CD8-positive, alpha-beta memory T cell (primary cell): ENCODE measurements around the gene CPTP. TPM values are rescaled to one million over a fixed set of nuclear protein-coding genes. Genes with fewer than 3 reads are reported as not detected.

Source experiments
- CTCF ChIA-PET: fragments of 350-600 bp; sonication (Branson Sonifier 250); formaldehyde crosslinking; loops from one replicate; lab custom pipeline; 2021; ENCODE audit warnings: antibody characterized with exemption; lab: Charles Lee
- POLR2A ChIA-PET: fragments of 350-600 bp; sonication (Branson Sonifier 250); formaldehyde crosslinking; loops from one replicate; lab custom pipeline; 2021; ENCODE audit warnings: antibody characterized with exemption; lab: Charles Lee
- DNase-seq, 5 donors: peaks; one replicate each; pipeline versions ENCODE4 v3.0.0 to v3.0.0-alpha.2; 2020 to 2022; ENCODE audit warnings: mixed read lengths in 1 of 5
- H3K27ac ChIP-seq: one replicate; pipeline ENCODE4 v1.7.0; 2013; ENCODE audit warnings: low read depth, mild to moderate bottlenecking, low read length, moderate library complexity
- H3K27me3 ChIP-seq: 2 replicates; pipeline ENCODE4 v1.7.0; 2013; ENCODE audit warnings: low read length, mild to moderate bottlenecking; ENCODE audit not compliant: insufficient read depth, poor library complexity, severe bottlenecking
- H3K36me3 ChIP-seq: 2 replicates; pipeline ENCODE4 v1.7.0; 2013; ENCODE audit warnings: mild to moderate bottlenecking, low read length, moderate library complexity; ENCODE audit not compliant: insufficient read depth
- H3K4me1 ChIP-seq: 2 replicates; pipeline ENCODE4 v1.7.0; 2013; ENCODE audit warnings: mild to moderate bottlenecking, low read length, moderate library complexity; ENCODE audit not compliant: insufficient read depth
- H3K4me3 ChIP-seq: 2 replicates; pipeline ENCODE4 v1.7.0; 2013; ENCODE audit warnings: mild to moderate bottlenecking, low read length
- H3K9me3 ChIP-seq: 2 replicates; pipeline ENCODE4 v1.7.0; 2013; ENCODE audit warnings: mild to moderate bottlenecking, low read length
- H3K27ac Mint-ChIP-seq, 8 donors: one replicate each; pipeline ENCODE4 v1.8.0; 2020 to 2021; ENCODE audit warnings: mixed read lengths in 8 of 8, mild to moderate bottlenecking in 6 of 8, inconsistent platforms in 3 of 8, moderate library complexity in 3 of 8
- H3K27me3 Mint-ChIP-seq, 2 donors: one replicate each; pipeline ENCODE4 v1.8.0; 2020 to 2021; ENCODE audit warnings: mixed read lengths in 2 of 2, mild to moderate bottlenecking in 1 of 2, moderate library complexity in 1 of 2
- H3K36me3 Mint-ChIP-seq, 3 donors: one replicate each; pipeline ENCODE4 v1.8.0; 2020 to 2021; ENCODE audit warnings: mixed read lengths in 3 of 3, inconsistent platforms in 1 of 3, mild to moderate bottlenecking in 1 of 3
- H3K4me1 Mint-ChIP-seq, 3 donors: one replicate each; pipeline ENCODE4 v1.8.0; 2020 to 2021; ENCODE audit warnings: mixed read lengths in 3 of 3, inconsistent platforms in 1 of 3, mild to moderate bottlenecking in 1 of 3
- H3K4me3 Mint-ChIP-seq, 7 donors: one replicate each; pipeline ENCODE4 v1.8.0; 2020 to 2021; ENCODE audit warnings: mixed read lengths in 7 of 7, mild to moderate bottlenecking in 6 of 7, moderate library complexity in 4 of 7, inconsistent platforms in 2 of 7
- H3K9me3 Mint-ChIP-seq, 5 donors: one replicate each; pipeline ENCODE4 v1.8.0; 2020 to 2022; ENCODE audit warnings: mixed read lengths in 5 of 5, mild to moderate bottlenecking in 3 of 5, moderate library complexity in 2 of 5, inconsistent platforms in 1 of 5
- polyA plus RNA-seq: library from polyadenylated mRNA; unstranded; fragments of 300-500 nt; fragmentation: Illumina TruSeq; gene quantifications from one replicate; pipeline ENCODE4 v1.2.3, GENCODE V29; 2021
- total RNA-seq, 2 experiments: library from RNA; stranded (reverse); gene quantifications; one replicate each; pipeline ENCODE4 v1.2.3, GENCODE V29; 2021

The CPTP gene
- total RNA-seq, result 10 to 100 TPM; 17.6 to 18.3 TPM
- polyA plus RNA-seq, result 23.6 TPM

GRCh38 chr1:1324524-1325287 is at the start of gene CPTP, which contains the start of gene INTS11:
CPTP (plus strand) TSS chr1:1324802; CDS start chr1:1326911, 2,109 bp downstream.
INTS11 (minus strand) TSS chr1:1324660; CDS start chr1:1324608, 52 bp downstream.
- H3K9me3 ChIP-seq, result no peaks in the 10 kb centered on the region
- H3K27ac Mint-ChIP-seq, result peak within 1 kb of the TSS; percentile 70 to 96 (median 89)
- H3K36me3 ChIP-seq, result no peaks in the 10 kb centered on the region
- peaks cover 25 to 51% (median 34%) of the 10 kb centered on the region in 3 donors for H3K4me1 Mint-ChIP-seq
- ChIA-PET CTCF (interaction anchor here (1.0 kb wide), 2 partner anchors 15 to 203 kb away, joined by 3 to 4 read pairs; no protein-coding TSS in a partner anchor), POLR2A (no interaction called here)
- peak within 1 kb of the TSS; percentile 86 to 97 (median 91) for H3K4me3 Mint-ChIP-seq
- H3K4me3 ChIP-seq, result peak within 1 kb of the TSS; percentile 69
- peak; percentile 95 to 98 (median 96) for DNase-seq
- H3K27me3 Mint-ChIP-seq, result no peaks in the 10 kb centered on the region
- no peaks in the 10 kb centered on the region for H3K27me3 ChIP-seq
- H3K27ac ChIP-seq, result peak within 1 kb of the TSS; percentile 79
- peaks cover 0 to 29% (median 0%) of the 10 kb centered on the region in 3 donors for H3K36me3 Mint-ChIP-seq
- peaks cover 32% of the 10 kb centered on the region for H3K4me1 ChIP-seq
- no peaks in the 10 kb centered on the region for H3K9me3 Mint-ChIP-seq

DNA sequence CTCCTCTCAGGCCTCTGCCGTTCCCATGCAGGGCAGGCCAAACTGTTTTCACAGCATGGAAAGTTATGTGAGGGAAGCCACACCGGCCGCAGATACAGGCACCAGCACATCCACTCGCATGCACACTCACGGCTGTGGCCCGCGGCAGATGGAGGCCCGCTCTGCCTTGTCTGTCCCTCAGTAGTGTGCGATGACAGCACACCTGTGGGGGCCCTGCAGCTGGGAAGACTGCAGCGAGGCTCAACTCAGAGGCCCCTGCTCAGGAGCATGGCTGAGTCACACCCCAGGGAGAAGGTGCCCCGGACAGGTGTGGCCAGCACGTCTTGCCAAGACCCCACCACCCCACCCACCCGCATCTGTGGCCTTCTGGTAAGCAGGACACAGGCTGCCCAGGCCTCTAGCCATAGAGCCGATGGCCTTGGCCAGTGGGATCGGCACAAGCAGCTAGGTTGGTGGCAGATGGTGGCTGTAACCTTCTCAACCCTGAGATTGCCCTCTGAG is 49.6 kb upstream of the CPTP start:
- Histone ChIP-seq H3K27ac (no peak overlapping the region), H3K9me3 (no peaks in the 10 kb centered on the region), H3K4me3 (no peak overlapping the region), H3K27me3 (no peaks in the 10 kb centered on the region), H3K4me1 (peaks cover 35% of the 10 kb centered on the region), H3K36me3 (no peaks in the 10 kb centered on the region)
- Mint-ChIP-seq H3K36me3 (peaks cover 0 to 25% (median 3%) of the 10 kb centered on the region in 3 donors), H3K27ac (peak overlapping the region in 3 of 8 donors; percentile 23 to 68 (median 43)), H3K27me3 (no peaks in the 10 kb centered on the region), H3K4me3 (peak overlapping the region; percentile 53 to 87 (median 64)), H3K4me1 (peaks cover 24 to 38% (median 31%) of the 10 kb centered on the region in 3 donors), H3K9me3 (no peaks in the 10 kb centered on the region)
- POLR2A ChIA-PET, result no interaction called here
- no peak for DNase-seq
- CTCF ChIA-PET, result interaction anchor here (0.6 kb wide), 1 partner anchor 17 kb away, joined by 3 read pairs; no protein-coding TSS in a partner anchor

GRCh38 chr1:1275836-1276235 is 48.8 kb upstream of the CPTP start:
- CTCF ChIA-PET, result interaction anchor here (0.6 kb wide), 1 partner anchor 16 kb away, joined by 3 read pairs; no protein-coding TSS in a partner anchor
- POLR2A ChIA-PET, result no interaction called here
- Mint-ChIP-seq H3K9me3 (no peaks in the 10 kb centered on the region), H3K27ac (peak overlapping the region in 3 of 8 donors; percentile 45 to 86 (median 57)), H3K36me3 (peaks cover 0 to 16% (median 0%) of the 10 kb centered on the region in 3 donors), H3K4me3 (peak overlapping the region; percentile 30 to 64 (median 42)), H3K4me1 (peaks cover 15 to 29% (median 23%) of the 10 kb centered on the region in 3 donors), H3K27me3 (no peaks in the 10 kb centered on the region)
- Histone ChIP-seq H3K36me3 (no peaks in the 10 kb centered on the region), H3K9me3 (no peaks in the 10 kb centered on the region), H3K4me3 (no peak overlapping the region), H3K27me3 (no peaks in the 10 kb centered on the region), H3K4me1 (peaks cover 26% of the 10 kb centered on the region), H3K27ac (no peak overlapping the region)
- DNase-seq, result no peak

DNA sequence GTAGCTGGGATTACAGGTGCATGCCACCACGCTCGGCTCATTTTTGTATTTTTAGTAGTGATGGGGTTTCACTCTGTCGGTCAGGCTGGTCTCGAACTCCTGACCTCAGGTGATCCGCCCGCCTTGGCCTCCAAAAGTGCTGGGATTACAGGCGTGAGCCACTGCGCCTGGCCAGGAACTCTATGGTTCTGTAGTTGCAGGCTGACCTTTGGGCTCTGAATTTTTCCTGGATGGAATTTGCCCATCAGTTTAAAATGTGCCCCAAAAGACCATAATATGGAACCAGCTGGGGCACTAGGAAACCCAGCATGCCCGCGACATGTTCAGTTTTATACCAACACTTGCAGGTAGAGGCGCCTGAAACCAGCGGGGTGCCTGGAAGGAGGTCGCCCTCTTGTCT is 46.0 kb upstream of the CPTP start:
- CTCF ChIA-PET, result no interaction called here
- peaks cover 0 to 5% (median 0%) of the 10 kb centered on the region in 3 donors for H3K4me1 Mint-ChIP-seq

GRCh38 chr1:1279028-1279427 is 45.6 kb upstream of the CPTP start:
- H3K27me3 ChIP-seq, result no peaks in the 10 kb centered on the region
- no peaks in the 10 kb centered on the region for H3K9me3 Mint-ChIP-seq
- H3K27ac Mint-ChIP-seq, result no peak overlapping the region
- ChIA-PET POLR2A (interaction anchor here (0.7 kb wide), 1 partner anchor 30 kb away, joined by 4 read pairs; no protein-coding TSS in a partner anchor), CTCF (no interaction called here)
- no peaks in the 10 kb centered on the region for H3K36me3 Mint-ChIP-seq
- peaks cover 0 to 5% (median 0%) of the 10 kb centered on the region in 3 donors for H3K4me1 Mint-ChIP-seq
- peaks cover 7% of the 10 kb centered on the region for H3K4me1 ChIP-seq
- no peak overlapping the region for H3K27ac ChIP-seq
- DNase-seq, result no peak
- no peak overlapping the region for H3K4me3 ChIP-seq
- no peaks in the 10 kb centered on the region for H3K27me3 Mint-ChIP-seq
- H3K4me3 Mint-ChIP-seq, result no peak overlapping the region
- H3K9me3 ChIP-seq, result no peaks in the 10 kb centered on the region
- H3K36me3 ChIP-seq, result no peaks in the 10 kb centered on the region

More for the DNA sequence above, 46.0 kb upstream of the CPTP start:
- H3K36me3 Mint-ChIP-seq, result no peaks in the 10 kb centered on the region
- Histone ChIP-seq H3K27me3 (no peaks in the 10 kb centered on the region), H3K4me3 (no peak overlapping the region), H3K9me3 (no peaks in the 10 kb centered on the region), H3K4me1 (peaks cover 7% of the 10 kb centered on the region), H3K36me3 (no peaks in the 10 kb centered on the region), H3K27ac (no peak overlapping the region)
- no peak for DNase-seq
- no peaks in the 10 kb centered on the region for H3K9me3 Mint-ChIP-seq
- peak overlapping the region in 1 of 7 donors; percentile 60 for H3K4me3 Mint-ChIP-seq
- peak overlapping the region in 1 of 8 donors; percentile 26 for H3K27ac Mint-ChIP-seq
- H3K27me3 Mint-ChIP-seq, result no peaks in the 10 kb centered on the region
- POLR2A ChIA-PET, result interaction anchor here (0.7 kb wide), 1 partner anchor 31 kb away, joined by 4 read pairs; no protein-coding TSS in a partner anchor

GRCh38 chr1:1280782-1281481 is 43.7 kb upstream of the CPTP start:
- Mint-ChIP-seq H3K36me3 (no peaks in the 10 kb centered on the region), H3K27ac (peak overlapping the region in 1 of 8 donors; percentile 52), H3K4me3 (no peak overlapping the region), H3K9me3 (no peaks in the 10 kb centered on the region), H3K4me1 (no peaks in the 10 kb centered on the region), H3K27me3 (no peaks in the 10 kb centered on the region)
- Histone ChIP-seq H3K9me3 (no peaks in the 10 kb centered on the region), H3K4me3 (no peak overlapping the region), H3K36me3 (no peaks in the 10 kb centered on the region), H3K27me3 (no peaks in the 10 kb centered on the region), H3K27ac (no peak overlapping the region), H3K4me1 (no peaks in the 10 kb centered on the region)
- ChIA-PET POLR2A (no interaction called here), CTCF (no interaction called here)
- no peak for DNase-seq

- no peak for DNase-seq
Observed at GRCh38 chr1:1281533-1282321, 42.9 kb upstream of the CPTP start.

More at GRCh38 chr1:1281533-1282321, 42.9 kb upstream of the CPTP start:
- Mint-ChIP-seq H3K27ac (no peak overlapping the region), H3K36me3 (no peaks in the 10 kb centered on the region), H3K27me3 (no peaks in the 10 kb centered on the region), H3K4me3 (no peak overlapping the region), H3K9me3 (no peaks in the 10 kb centered on the region), H3K4me1 (no peaks in the 10 kb centered on the region)
- H3K4me3 ChIP-seq, result no peak overlapping the region
- H3K27me3 ChIP-seq, result no peaks in the 10 kb centered on the region
- no peaks in the 10 kb centered on the region for H3K4me1 ChIP-seq
- H3K36me3 ChIP-seq, result no peaks in the 10 kb centered on the region
- ChIA-PET CTCF (no interaction called here), POLR2A (no interaction called here)
- no peaks in the 10 kb centered on the region for H3K9me3 ChIP-seq
- H3K27ac ChIP-seq, result no peak overlapping the region
